MG63 (cell line): ENCODE data around the gene SLC5A10. TPM values are rescaled to one million over a fixed set of nuclear protein-coding genes. Genes with fewer than 3 reads are reported as not detected.
A peak's percentile ranks its signal among the peaks of the same experiment; 100 is the strongest.
"Not testable (repeated sequence)": the region's sequence is repeated elsewhere in the genome, so short reads cannot be mapped to it uniquely, and the experiment has no call there.

ENCODE experiments used
- DNase-seq: peaks from one replicate; pipeline ENCODE4 v3.0.0-alpha.2; 2020
- H3K27me3 ChIP-seq: fragments of 250-450 bp; sonication (Bioruptor Pico); 2 replicates; pipeline ENCODE4 v1.5.1; 2020; ENCODE audit warnings: mild to moderate bottlenecking, moderate library complexity
- H3K36me3 ChIP-seq: fragments of 250-450 bp; sonication (Bioruptor Pico); 2 replicates; pipeline ENCODE4 v1.5.1; 2020; ENCODE audit warnings: mild to moderate bottlenecking, moderate library complexity
- H3K4me3 ChIP-seq: fragments of 250-450 bp; sonication (Bioruptor Pico); 2 replicates; pipeline ENCODE4 v1.5.1; 2020; ENCODE audit warnings: mild to moderate bottlenecking, moderate library complexity
- H3K9me3 ChIP-seq: fragments of 250-450 bp; sonication (Bioruptor Pico); 2 replicates; pipeline ENCODE4 v1.5.1; 2020; ENCODE audit warnings: mild to moderate bottlenecking, moderate library complexity
- total RNA-seq: library from RNA; depleted of rRNA; stranded (reverse); fragments of >200 nt; shearing (Covaris generic); gene quantifications from 2 replicates; pipeline ENCODE4 v1.2.3, GENCODE V29; 2014; ENCODE audit warnings: low replicate concordance; rRNA removed

SLC5A10 gene
- total RNA-seq, 1 experiment from 2014 or later = not detected

- not testable (repeated sequence) for H3K27me3 ChIP-seq, H3K36me3 ChIP-seq, H3K4me3 ChIP-seq, H3K9me3 ChIP-seq, DNase-seq
These were observed 110.2 kb downstream of the SLC5A10 start for GRCh38 chr17:19062009-19062717.

- not testable (repeated sequence) for H3K36me3 ChIP-seq, H3K9me3 ChIP-seq, H3K4me3 ChIP-seq, DNase-seq, H3K27me3 ChIP-seq
These were observed 110.9 kb downstream of the SLC5A10 start for GRCh38 chr17:19062718-19063325.

GRCh38 chr17:19063326-19063956 is 111.5 kb downstream of the SLC5A10 start:
- H3K4me3 ChIP-seq = peak overlapping the region; percentile 4; the same call in 1 of the 2 replicates
- H3K9me3 ChIP-seq, H3K36me3 ChIP-seq, H3K27me3 ChIP-seq: not testable (repeated sequence)
- DNase-seq = peak; percentile 99

- not testable (repeated sequence) for H3K4me3 ChIP-seq, H3K36me3 ChIP-seq, H3K9me3 ChIP-seq, DNase-seq, H3K27me3 ChIP-seq
These were observed 112.4 kb downstream of the SLC5A10 start for GRCh38 chr17:19064378-19064777.

- not testable (repeated sequence) for H3K27me3 ChIP-seq, H3K9me3 ChIP-seq, H3K4me3 ChIP-seq, DNase-seq, H3K36me3 ChIP-seq
These were observed 118.6 kb downstream of the SLC5A10 start for GRCh38 chr17:19070318-19071168.

Other genes starting within 250 kb of the SLC5A10 start
- not detected in 2 replicates for gene FBXW10, start 208.1 kb upstream of the SLC5A10 start, total RNA-seq
- 40.0 and 47.0 TPM in 2 replicates for gene TVP23B, start 171.0 kb upstream of the SLC5A10 start, total RNA-seq
- 19.0 and 24.0 TPM in 2 replicates for gene PRPSAP2, start 94.0 kb upstream of the SLC5A10 start, total RNA-seq
- gene FAM83G, start 52.6 kb downstream of the SLC5A10 start, total RNA-seq = 4.7 and 4.9 TPM in 2 replicates
- not detected in 2 replicates for gene GRAP, start 94.8 kb downstream of the SLC5A10 start, total RNA-seq
- gene GRAPL, start 175.4 kb downstream of the SLC5A10 start, total RNA-seq = not detected in 2 replicates